GM12878 (cell line): ENCODE results near the gene TMEM79. TPM values are rescaled to one million over a fixed set of nuclear protein-coding genes. Genes with fewer than 3 reads are reported as not detected.

Experiments
- ATAC-seq: fragments of 200-7000 bp; cut with Tn5 transposase; 3 replicates; pipeline ENCODE4 v1.9.1; 2020; ENCODE audit warnings: mild to moderate bottlenecking, moderate library complexity
- BruUV-seq: library from RNA; stranded (reverse); fragments of 400-500 nt; replicated peaks from 2 replicates; lab custom pipeline; 2021; lab: Mats Ljungman, UMichigan
- CTCF ChIA-PET: fragments of 300-600 bp; sonication (Branson Sonifier 250); formaldehyde crosslinking; extraction: SDS; loops from one replicate; lab custom pipeline; 2021; ENCODE audit warnings: inconsistent platforms; lab: Yijun Ruan, JAX
- POLR2A ChIA-PET: fragments of 350-600 bp; formaldehyde crosslinking; extraction: SDS; loops from one replicate; lab custom pipeline; 2021; ENCODE audit warnings: inconsistent platforms; lab: Charles Lee
- RAD21 ChIA-PET: fragments of 300-600 bp; sonication (Branson Sonifier 250); formaldehyde crosslinking; loops from one replicate; lab custom pipeline; 2023; ENCODE audit warnings: antibody characterized with exemption; ENCODE audit not compliant: unreplicated experiment; lab: Charles Lee
- SMC1A ChIA-PET: fragments of 300-600 bp; sonication (Branson Sonifier 250); formaldehyde crosslinking; loops from one replicate; lab custom pipeline; 2023; ENCODE audit not compliant: unreplicated experiment, uncharacterized antibody; lab: Charles Lee
- DNase-seq: peaks from one replicate; pipeline ENCODE4 v3.0.0-alpha.2; 2011; ENCODE audit warnings: low read depth, low spot score
- FAIRE-seq: peaks from 3 replicates; lab custom pipeline; 2011; peaks lifted over from hg19 to GRCh38; lab: Jason Lieb, UNC
- H2AFZ ChIP-seq: 2 replicates; pipeline ENCODE4 v1.6.0; 2011; ENCODE audit warnings: low read depth, low read length, control low read depth; ENCODE audit not compliant: control insufficient read depth
- H3K27ac ChIP-seq: 2 replicates; pipeline ENCODE4 v1.5.1; 2011; ENCODE audit warnings: control low read depth; ENCODE audit not compliant: control insufficient read depth, insufficient read depth
- H3K27me3 ChIP-seq, 2 experiments: replicated peaks in 1 of 2; 2 replicates each; pipeline versions ENCODE4 v1.6.0 to v1.6.1; 2011; ENCODE audit warnings: low read length in 1 of 2; ENCODE audit not compliant: control insufficient read depth in 2 of 2, insufficient read depth in 2 of 2
- H3K36me3 ChIP-seq, 2 experiments: 2 replicates each; pipeline ENCODE4 v1.5.1; 2011; ENCODE audit warnings: low read length in 1 of 2; ENCODE audit not compliant: control insufficient read depth in 2 of 2, insufficient read depth in 2 of 2
- H3K4me1 ChIP-seq: 2 replicates; pipeline ENCODE4 v1.6.1; 2011; ENCODE audit warnings: mild to moderate bottlenecking, low read length, moderate library complexity, mixed read lengths; ENCODE audit not compliant: control insufficient read depth, insufficient read depth
- H3K4me2 ChIP-seq: 2 replicates; pipeline ENCODE4 v1.6.0; 2011; ENCODE audit warnings: control low read depth; ENCODE audit not compliant: control insufficient read depth, insufficient read depth
- H3K4me3 ChIP-seq: fragments of 200-600 bp; sonication (generic); 2 replicates; pipeline ENCODE4 v1.5.1; 2016
- H3K79me2 ChIP-seq: 2 replicates; pipeline ENCODE4 v1.6.0; 2011; ENCODE audit warnings: low read length; ENCODE audit not compliant: control insufficient read depth, insufficient read depth
- H3K9ac ChIP-seq: 2 replicates; pipeline ENCODE4 v1.8.0; 2011; ENCODE audit warnings: low read length, control low read depth, mixed read lengths; ENCODE audit not compliant: control insufficient read depth, insufficient read depth
- H3K9me3 ChIP-seq: replicated peaks from 3 replicates; pipeline ENCODE4 v1.5.1; 2011; ENCODE audit warnings: mild to moderate bottlenecking, low read length; ENCODE audit not compliant: control insufficient read depth, insufficient read depth
- H4K20me1 ChIP-seq: 2 replicates; pipeline ENCODE4 v1.6.0; 2011; ENCODE audit not compliant: control insufficient read depth, insufficient read depth
- CBFB ChIP-seq: IDR thresholded peaks from 2 replicates; pipeline ENCODE4 v1.6.1; 2016; ENCODE audit warnings: antibody characterized with exemption, low read depth
- CHD4 ChIP-seq: fragments of 200-600 bp; sonication (generic); IDR thresholded peaks from 2 replicates; pipeline ENCODE4 v1.6.1; 2016; ENCODE audit warnings: mild to moderate bottlenecking
- EGR1 ChIP-seq, 2 experiments: IDR thresholded peaks; 1 replicate in 1 of 2; 2 replicates in 1 of 2; pipeline ENCODE4 v1.6.1; 2011 to 2012; ENCODE audit warnings: low read depth in 2 of 2, low read length in 2 of 2, borderline replicate concordance in 1 of 2, mild to moderate bottlenecking in 1 of 2, moderate library complexity in 1 of 2
- ETV6 ChIP-seq, 2 experiments: fragments of 450-650 bp in 1 of 2; IDR thresholded peaks in 1 of 2; conservative IDR thresholded peaks in 1 of 2; 2 replicates each; pipeline ENCODE4 v1.6.1; 2014; ENCODE audit warnings: antibody characterized with exemption in 1 of 2, borderline replicate concordance in 1 of 2, low read depth in 1 of 2, mild to moderate bottlenecking in 1 of 2, moderate library complexity in 1 of 2
- GATAD2B ChIP-seq: fragments of 450-650 bp; conservative IDR thresholded peaks from 2 replicates; pipeline ENCODE4 v1.6.1; 2017; ENCODE audit warnings: low read depth, mild to moderate bottlenecking, moderate library complexity
- HDAC2 ChIP-seq: fragments of 200-600 bp; sonication (generic); IDR thresholded peaks from 2 replicates; pipeline ENCODE4 v1.6.1; 2017
- HDGF ChIP-seq: fragments of 450-650 bp; IDR thresholded peaks from 2 replicates; pipeline ENCODE4 v1.6.1; 2016; ENCODE audit warnings: antibody characterized with exemption
- IKZF1 ChIP-seq: fragments of 450-650 bp; conservative IDR thresholded peaks from 2 replicates; pipeline ENCODE4 v1.6.1; 2017; ENCODE audit warnings: antibody characterized with exemption, mild to moderate bottlenecking
- IKZF2 ChIP-seq, 2 experiments: fragments of 450-650 bp; IDR thresholded peaks; 2 replicates each; pipeline ENCODE4 v1.6.1; 2017; ENCODE audit warnings: mild to moderate bottlenecking in 2 of 2, moderate library complexity in 2 of 2
- LARP7 ChIP-seq: fragments of 450-650 bp; IDR thresholded peaks from 2 replicates; pipeline ENCODE4 v1.6.1; 2017; ENCODE audit warnings: mild to moderate bottlenecking
- NBN ChIP-seq: fragments of 450-650 bp; IDR thresholded peaks from 2 replicates; pipeline ENCODE4 v1.6.1; 2016
- NR2F1 ChIP-seq: fragments of 450-650 bp; conservative IDR thresholded peaks from 2 replicates; pipeline ENCODE4 v1.6.1; 2017; ENCODE audit warnings: mild to moderate bottlenecking
- NRF1 ChIP-seq: conservative IDR thresholded peaks from 2 replicates; pipeline ENCODE4 v1.6.1; 2011; ENCODE audit warnings: mild to moderate bottlenecking, low read depth, low read length, improper control_type of control experiment
- RFX5 ChIP-seq: IDR thresholded peaks from 2 replicates; pipeline ENCODE4 v1.6.1; 2011; ENCODE audit warnings: low read depth, low read length, improper control_type of control experiment
- SP1 ChIP-seq: IDR thresholded peaks from one replicate; pipeline ENCODE4 v1.6.1; 2011; ENCODE audit warnings: low read depth, low read length
- TAF1 ChIP-seq: IDR thresholded peaks from 2 replicates; pipeline ENCODE4 v1.6.1; 2011; ENCODE audit warnings: mild to moderate bottlenecking, low read depth, low read length, borderline replicate concordance
- TBL1XR1 ChIP-seq: IDR thresholded peaks from 2 replicates; pipeline ENCODE4 v1.6.1; 2012; ENCODE audit warnings: low read depth, low read length, improper control_type of control experiment
- ZSCAN29 ChIP-seq: fragments of 450-650 bp; IDR thresholded peaks from 2 replicates; pipeline ENCODE4 v1.6.1; 2017; ENCODE audit warnings: mild to moderate bottlenecking, moderate library complexity
- ZZZ3 ChIP-seq: IDR thresholded peaks from 2 replicates; pipeline ENCODE4 v1.6.1; 2011; ENCODE audit warnings: low read depth; ENCODE audit not compliant: control insufficient read depth, insufficient read length
- WGBS: methylation state at CpG from one replicate; pipeline ENCODE4 v1.1.6; 2016; ENCODE audit warnings: low lambda C conversion rate; ENCODE audit not compliant: insufficient replicate concordance, insufficient coverage; ENCODE audit errors: missing lambda C conversion rate; 5-methylcytosine and 5-hydroxymethylcytosine counted together
- in situ Hi-C: fragments of 300-500 bp; cut with MboI; formaldehyde crosslinking; loops from 9 replicates; pipeline ENCODE4 v1.14.3; 2018; ENCODE audit warnings: mixed read lengths
- intact Hi-C: fragments of 100-400 bp; cut with micrococcal nuclease; formaldehyde crosslinking; loops from one replicate; pipeline ENCODE4 v1.14.2; 2022; ENCODE audit not compliant: unreplicated experiment
- polyA plus RNA-seq, 11 experiments: library from polyadenylated mRNA; depleted of rRNA in 4 of 11; unstranded in 6 of 11; stranded (reverse) in 5 of 11; fragments of >200 nt; fragmentation: Nextera tagmentation in 4 of 11; fragmentation: Illumina TruSeq in 1 of 11; extraction: Ambion mirVana in 4 of 11; extraction: Trizol in 1 of 11; gene quantifications; 1 replicate in 1 of 11; 2 replicates in 10 of 11; pipeline versions ENCODE4 v1.2.1 to v1.2.3, GENCODE V29; 2011 to 2016; ENCODE audit warnings: inconsistent platforms in 2 of 11, missing spikeins in 2 of 11, low read depth in 1 of 11
- total RNA-seq, 4 experiments: library from RNA; depleted of rRNA in 3 of 4; stranded (reverse); fragments of >200 nt in 3 of 4; fragmentation: Illumina TruSeq in 1 of 4; extraction: Trizol in 1 of 4; gene quantifications; 2 replicates each; pipeline versions ENCODE4 v1.2.1 to v1.2.3, GENCODE V29; 2013 to 2021
- TF ChIP-seq, protein P1 (sequence below): IDR thresholded peaks from 2 replicates; pipeline ENCODE4 v1.6.1; 2011; ENCODE audit warnings: low read depth, mild to moderate bottlenecking, low read length, moderate library complexity, borderline replicate concordance; ENCODE audit errors: extremely low read depth
- TF ChIP-seq, protein P2 (sequence below): IDR thresholded peaks from 2 replicates; pipeline ENCODE4 v1.6.1; 2011; ENCODE audit warnings: borderline replicate concordance, low read depth, mild to moderate bottlenecking, moderate library complexity, mixed read lengths, low read length; ENCODE audit not compliant: insufficient read depth; ENCODE audit errors: extremely low read length
- TF ChIP-seq, protein P3 (sequence below): fragments of 450-650 bp; IDR thresholded peaks from 2 replicates; pipeline ENCODE4 v1.6.1; 2016; ENCODE audit warnings: mild to moderate bottlenecking

Gene TMEM79
- total and polyA plus RNA-seq, 10 of the 15 experiments (the other 5 are each of a cell fraction or from before 2014, with no cell fraction given): 0.47 to 5.2 (median 3.8) TPM

DNA sequence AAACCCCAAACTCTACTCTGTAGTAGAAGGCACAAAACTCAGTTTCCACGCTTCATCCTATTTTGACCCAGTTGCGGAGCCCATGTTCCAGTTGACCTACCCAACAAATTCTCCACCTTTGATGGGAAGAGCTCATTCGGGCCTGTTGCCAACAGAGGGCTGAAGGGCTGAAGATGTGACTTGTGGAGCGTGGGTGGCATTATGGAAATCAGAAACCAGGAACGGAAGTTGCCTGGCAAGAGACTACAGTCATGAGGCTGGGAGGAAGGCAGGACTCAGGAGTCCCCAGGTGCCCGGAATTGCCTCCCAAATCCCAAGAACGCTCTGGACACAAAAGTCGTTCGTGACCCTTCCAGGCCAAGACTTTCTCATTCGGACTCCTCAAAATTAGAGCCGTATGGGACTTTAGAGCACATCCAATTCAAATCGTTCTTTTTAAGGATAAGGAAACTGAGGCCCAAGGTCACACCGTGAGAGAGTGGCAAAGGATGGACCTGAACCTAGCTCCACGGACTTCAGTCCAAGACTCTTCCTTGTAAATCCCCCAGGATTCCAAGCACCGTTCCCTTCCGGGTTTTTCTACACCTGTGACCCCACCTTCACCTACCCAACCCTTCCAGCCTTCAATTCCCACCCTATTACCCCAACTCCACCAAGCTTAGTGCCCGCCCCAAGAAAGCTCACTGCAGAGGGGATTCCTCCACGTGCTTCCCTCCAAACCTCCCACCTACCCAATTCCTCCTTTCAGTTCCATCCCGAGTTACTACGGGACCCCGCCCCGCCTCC, 2.2 kb upstream of the TMEM79 start:
- Histone ChIP-seq H3K79me2 (peaks cover 52% of the 10 kb centered on the region), H3K4me1 (peaks cover 15% of the 10 kb centered on the region; the same call in 1 of the 2 replicates), H3K9me3 (no peaks in the 10 kb centered on the region), H3K4me3 (peak overlapping the region; percentile 94), H4K20me1 (no peaks in the 10 kb centered on the region), H2AFZ (peak overlapping the region; percentile 13), H3K36me3 (peaks cover 7 to 25% of the 10 kb centered on the region in 2 experiments), H3K27me3 (no peaks in the 10 kb centered on the region), H3K27ac (peak overlapping the region; percentile 86), H3K4me2 (peak overlapping the region; percentile 74), H3K9ac (peak overlapping the region; percentile 89)
- ChIA-PET CTCF (interaction anchor here (0.6 to 7.1 kb wide), 22 partner anchors 9 to 399 kb away, joined by 3 to 58 read pairs (median 4); partner anchors contain the start of genes CCT3, GLMP, SLC25A44 and TSACC), POLR2A (interaction anchor here (0.6 to 2.8 kb wide), 16 partner anchors 9 to 424 kb away, joined by 3 to 13 read pairs (median 4); partner anchors contain the start of genes CCT3, PMF1, SLC25A44 and TSACC), RAD21 (interaction anchor here (1.0 to 2.6 kb wide), 12 partner anchors 37 to 175 kb away, joined by 3 to 16 read pairs (median 4); no protein-coding TSS in a partner anchor), SMC1A (interaction anchor here (0.5 to 4.7 kb wide), 25 partner anchors 8 to 421 kb away, joined by 3 to 39 read pairs (median 4); partner anchors contain the start of gene PMF1)
- in situ Hi-C loops: no loop called here
- under 1% methylated on average over 19 of the region's 22 CpGs for WGBS
- FAIRE-seq: no peak
- peak; percentile 11 for ATAC-seq
- TSS peak; percentile 70 for BruUV-seq
- intact Hi-C loops: loop anchor here (10.0 kb wide), 1 partner anchor 187 kb away; no protein-coding TSS in a partner anchor
- no peak for DNase-seq
- TF ChIP-seq TAF1: peak; percentile 16; the same call in 1 of the 2 replicates
- TF ChIP-seq, protein P1, sequence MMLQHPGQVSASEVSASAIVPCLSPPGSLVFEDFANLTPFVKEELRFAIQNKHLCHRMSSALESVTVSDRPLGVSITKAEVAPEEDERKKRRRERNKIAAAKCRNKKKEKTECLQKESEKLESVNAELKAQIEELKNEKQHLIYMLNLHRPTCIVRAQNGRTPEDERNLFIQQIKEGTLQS: no peak
- no peak for TF ChIP-seq NRF1
- TF ChIP-seq HDGF: peak; percentile 51; the same call in 1 of the 2 replicates
- TF ChIP-seq IKZF2 (IDR thresholded peaks at IDR 0.05): peak; percentile 18 to 35; a peak in 3 of 4 replicates
- TF ChIP-seq CHD4: no peak
- no peak for TF ChIP-seq ZZZ3
- TF ChIP-seq, protein P2, sequence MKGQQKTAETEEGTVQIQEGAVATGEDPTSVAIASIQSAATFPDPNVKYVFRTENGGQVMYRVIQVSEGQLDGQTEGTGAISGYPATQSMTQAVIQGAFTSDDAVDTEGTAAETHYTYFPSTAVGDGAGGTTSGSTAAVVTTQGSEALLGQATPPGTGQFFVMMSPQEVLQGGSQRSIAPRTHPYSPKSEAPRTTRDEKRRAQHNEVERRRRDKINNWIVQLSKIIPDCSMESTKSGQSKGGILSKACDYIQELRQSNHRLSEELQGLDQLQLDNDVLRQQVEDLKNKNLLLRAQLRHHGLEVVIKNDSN: no peak
- TF ChIP-seq CBFB: no peak
- TF ChIP-seq NBN: peak; percentile 43
- peak in 1 of 2 experiments; percentile 81; a peak in 2 of 3 replicates for TF ChIP-seq EGR1 (IDR thresholded peaks at IDR 0.05; ENCODE audit: borderline replicate concordance in 1 of 2, low read depth in 2 of 2, low read length in 2 of 2)
- no peak for TF ChIP-seq SP1
- TF ChIP-seq GATAD2B: no peak
- no peak for TF ChIP-seq LARP7
- no peak for TF ChIP-seq ZSCAN29
- TF ChIP-seq HDAC2: no peak
- TF ChIP-seq ETV6 (conservative IDR thresholded peaks at IDR 0.05 in 1 of 2, IDR thresholded peaks at IDR 0.05 in 1 of 2; ENCODE audit: borderline replicate concordance in 1 of 2, low read depth in 1 of 2): no peak
- peak; percentile 62 for TF ChIP-seq IKZF1
- 0 out of 2 replicates have a peak, but pooled peaks have one; percentile 13 for TF ChIP-seq NR2F1
- no peak for TF ChIP-seq RFX5
- TF ChIP-seq TBL1XR1: no peak
- TF ChIP-seq, protein P3, sequence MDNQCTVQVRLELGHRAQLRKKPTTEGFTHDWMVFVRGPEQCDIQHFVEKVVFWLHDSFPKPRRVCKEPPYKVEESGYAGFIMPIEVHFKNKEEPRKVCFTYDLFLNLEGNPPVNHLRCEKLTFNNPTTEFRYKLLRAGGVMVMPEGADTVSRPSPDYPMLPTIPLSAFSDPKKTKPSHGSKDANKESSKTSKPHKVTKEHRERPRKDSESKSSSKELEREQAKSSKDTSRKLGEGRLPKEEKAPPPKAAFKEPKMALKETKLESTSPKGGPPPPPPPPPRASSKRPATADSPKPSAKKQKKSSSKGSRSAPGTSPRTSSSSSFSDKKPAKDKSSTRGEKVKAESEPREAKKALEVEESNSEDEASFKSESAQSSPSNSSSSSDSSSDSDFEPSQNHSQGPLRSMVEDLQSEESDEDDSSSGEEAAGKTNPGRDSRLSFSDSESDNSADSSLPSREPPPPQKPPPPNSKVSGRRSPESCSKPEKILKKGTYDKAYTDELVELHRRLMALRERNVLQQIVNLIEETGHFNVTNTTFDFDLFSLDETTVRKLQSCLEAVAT: peak; percentile 10; the same call in 1 of the 2 replicates
